ENCODE measurements around the gene CHD1. TPM values are rescaled to one million over a fixed set of nuclear protein-coding genes. Genes with fewer than 3 reads are reported as not detected.

CHD1 gene
- polyA plus RNA-seq, 1 experiment, result 26.4 TPM

- ChIA-PET POLR2A (no interaction called here), CTCF (no interaction called here)
- no peaks in the 10 kb centered on the region for H3K27me3 ChIP-seq (ENCODE audit: control insufficient read depth, insufficient read depth, low read length)
- no peak for TF ChIP-seq CTCF (IDR thresholded peaks at IDR 0.05; ENCODE audit: low read depth, low read length)
- no peak overlapping the region for H3K27ac ChIP-seq (ENCODE audit: low read depth, low read length)
- H3K4me3 ChIP-seq (ENCODE audit: low read depth, low read length), result no peak overlapping the region
- H3K9me3 ChIP-seq (ENCODE audit: control insufficient read depth, insufficient read depth, low read length), result no peaks in the 10 kb centered on the region
- DNase-seq (ENCODE audit: low read depth, low spot score), result no peak
Observed at GRCh38 chr5:98813755-98814154, 115.1 kb downstream of the CHD1 start.

GRCh38 chr5:98810206-98810605 lies 118.6 kb downstream of the CHD1 start:
- Histone ChIP-seq H3K9me3 (ENCODE audit: control insufficient read depth, insufficient read depth, low read length) (peaks cover 6% of the 10 kb centered on the region), H3K27ac (ENCODE audit: low read depth, low read length) (no peak overlapping the region), H3K27me3 (ENCODE audit: control insufficient read depth, insufficient read depth, low read length) (no peaks in the 10 kb centered on the region), H3K4me3 (ENCODE audit: low read depth, low read length) (no peak overlapping the region)
- no peak for DNase-seq (ENCODE audit: low read depth, low spot score)
- ChIA-PET POLR2A (no interaction called here), CTCF (no interaction called here)
- no peak for TF ChIP-seq CTCF (IDR thresholded peaks at IDR 0.05; ENCODE audit: low read depth, low read length)

GRCh38 chr5:98807806-98808205 lies 121.0 kb downstream of the CHD1 start:
- POLR2A ChIA-PET, result no interaction called here
- no peak for DNase-seq (ENCODE audit: low read depth, low spot score)

GRCh38 chr5:98805070-98805469 lies 123.7 kb downstream of the CHD1 start:
- DNase-seq (ENCODE audit: low read depth, low spot score), result no peak
- H3K27me3 ChIP-seq (ENCODE audit: control insufficient read depth, insufficient read depth, low read length), result no peaks in the 10 kb centered on the region
- H3K27ac ChIP-seq (ENCODE audit: low read depth, low read length), result no peak overlapping the region
- ChIA-PET CTCF (interaction anchor here (1.5 kb wide), 1 partner anchor 9 kb away, joined by 3 read pairs; no protein-coding TSS in a partner anchor), POLR2A (no interaction called here)
- H3K4me3 ChIP-seq (ENCODE audit: low read depth, low read length), result no peak overlapping the region
- peaks cover 6% of the 10 kb centered on the region for H3K9me3 ChIP-seq (ENCODE audit: control insufficient read depth, insufficient read depth, low read length)
- no peak for TF ChIP-seq CTCF (IDR thresholded peaks at IDR 0.05; ENCODE audit: low read depth, low read length)

More at GRCh38 chr5:98807806-98808205, 121.0 kb downstream of the CHD1 start:
- H3K27me3 ChIP-seq (ENCODE audit: control insufficient read depth, insufficient read depth, low read length), result no peaks in the 10 kb centered on the region
- no peak for TF ChIP-seq CTCF (IDR thresholded peaks at IDR 0.05; ENCODE audit: low read depth, low read length)
- CTCF ChIA-PET, result no interaction called here
- no peak overlapping the region for H3K4me3 ChIP-seq (ENCODE audit: low read depth, low read length)
- no peak overlapping the region for H3K27ac ChIP-seq (ENCODE audit: low read depth, low read length)
- peaks cover 6% of the 10 kb centered on the region for H3K9me3 ChIP-seq (ENCODE audit: control insufficient read depth, insufficient read depth, low read length)

- ChIA-PET POLR2A (no interaction called here), CTCF (no interaction called here)
- Histone ChIP-seq H3K27me3 (ENCODE audit: control insufficient read depth, insufficient read depth, low read length) (no peaks in the 10 kb centered on the region), H3K9me3 (ENCODE audit: control insufficient read depth, insufficient read depth, low read length) (peaks cover 6% of the 10 kb centered on the region), H3K27ac (ENCODE audit: low read depth, low read length) (no peak overlapping the region), H3K4me3 (ENCODE audit: low read depth, low read length) (no peak overlapping the region)
- DNase-seq (ENCODE audit: low read depth, low spot score), result no peak
- no peak for TF ChIP-seq CTCF (IDR thresholded peaks at IDR 0.05; ENCODE audit: low read depth, low read length)
Observed at GRCh38 chr5:98804066-98804465, 124.7 kb downstream of the CHD1 start.

Small RNA genes within 50 kb of the gene (small RNA-seq; reads per million reads assigned to genes)
- not detected for gene RF00019 (ENCODE audit: insufficient read length, low read depth)
- not detected for gene RNU6-402P (ENCODE audit: insufficient read length, low read depth)

Other genes starting within 250 kb of the CHD1 start
- 53.6 and 57.7 TPM in 2 replicates for gene RGMB, start 155.3 kb downstream of the CHD1 start, polyA plus RNA-seq (2011; rRNA removed)